Fibroblast of lung (primary cell): ENCODE measurements around the gene PEX14. TPM values are rescaled to one million over a fixed set of nuclear protein-coding genes. Genes with fewer than 3 reads are reported as not detected.

Source experiments
- DNase-seq, 2 donors: peaks; one replicate each; pipeline versions ENCODE4 v3.0.0 to v3.0.0-alpha.2; 2010; ENCODE audit warnings: low read depth in 2 of 2
- H2AFZ ChIP-seq: 2 replicates; pipeline ENCODE4 v1.5.1; 2012; ENCODE audit warnings: low read length, control low read depth, inconsistent platforms
- H3K27ac ChIP-seq: 2 replicates; pipeline ENCODE4 v1.5.1; 2011; ENCODE audit warnings: low read length, control low read depth; ENCODE audit not compliant: insufficient read depth
- H3K27me3 ChIP-seq: 2 replicates; pipeline ENCODE4 v1.5.1; 2011; ENCODE audit warnings: mild to moderate bottlenecking, low read length; ENCODE audit not compliant: control insufficient read depth, insufficient read depth
- H3K36me3 ChIP-seq: 2 replicates; pipeline ENCODE4 v1.5.1; 2011; ENCODE audit warnings: low read length; ENCODE audit not compliant: control insufficient read depth, insufficient read depth
- H3K4me1 ChIP-seq: 2 replicates; pipeline ENCODE4 v1.5.1; 2011; ENCODE audit warnings: low read length; ENCODE audit not compliant: control insufficient read depth, insufficient read depth; ENCODE audit errors: extremely low read depth
- H3K4me2 ChIP-seq: 2 replicates; pipeline ENCODE4 v1.5.1; 2011; ENCODE audit warnings: low read length, control low read depth; ENCODE audit not compliant: insufficient read depth; ENCODE audit errors: extremely low read depth
- H3K4me3 ChIP-seq, 4 experiments: fragments of 200-600 bp in 1 of 4; sonication (generic) in 1 of 4; replicated peaks in 1 of 4; 2 replicates each; pipeline ENCODE4 v1.5.1; 2011 to 2016; ENCODE audit warnings: low read length in 4 of 4, low read depth in 3 of 4, mild to moderate bottlenecking in 3 of 4, control low read depth in 2 of 4, inconsistent platforms in 1 of 4, mixed read lengths in 1 of 4; ENCODE audit not compliant: insufficient read depth in 1 of 4; ENCODE audit errors: control extremely low read depth in 1 of 4
- H3K79me2 ChIP-seq: 2 replicates; pipeline ENCODE4 v1.5.1; 2012; ENCODE audit warnings: mild to moderate bottlenecking, low read length, inconsistent platforms; ENCODE audit not compliant: control insufficient read depth, insufficient read depth
- H3K9ac ChIP-seq: 2 replicates; pipeline ENCODE4 v1.5.1; 2011; ENCODE audit warnings: mild to moderate bottlenecking, low read length, control low read depth; ENCODE audit not compliant: insufficient read depth
- H3K9me3 ChIP-seq: 2 replicates; pipeline ENCODE4 v1.5.1; 2012; ENCODE audit warnings: low read depth, low read length; ENCODE audit not compliant: control insufficient read depth, insufficient read depth
- H4K20me1 ChIP-seq: 2 replicates; pipeline ENCODE4 v1.5.1; 2011; ENCODE audit warnings: low read length; ENCODE audit not compliant: control insufficient read depth, insufficient read depth; ENCODE audit errors: extremely low read depth
- CTCF ChIP-seq, 2 donors: IDR thresholded peaks in 1 of 2; conservative IDR thresholded peaks in 1 of 2; 1 replicate in 1 of 2; 2 replicates in 1 of 2; pipeline ENCODE4 v1.5.1; 2011 to 2012; ENCODE audit warnings: low read length in 2 of 2, control low read depth in 1 of 2, inconsistent platforms in 1 of 2, low read depth in 1 of 2, mild to moderate bottlenecking in 1 of 2
- EZH2 ChIP-seq: IDR thresholded peaks from 2 replicates; pipeline ENCODE4 v1.5.1; 2012; ENCODE audit warnings: low read length, control low read depth, mild to moderate bottlenecking; ENCODE audit errors: missing control alignments
- polyA plus RNA-seq, 2 donors: library from polyadenylated mRNA; depleted of rRNA in 1 of 2; stranded (reverse) in 1 of 2; unstranded in 1 of 2; fragments of >200 nt; gene quantifications; 2 replicates each; pipeline ENCODE4 v1.2.1, GENCODE V29; 2011 to 2012; ENCODE audit warnings: missing spikeins in 1 of 2
- total RNA-seq: library from RNA; depleted of rRNA; stranded (reverse); fragments of >200 nt; gene quantifications from 2 replicates; pipeline ENCODE4 v1.2.1, GENCODE V29; 2014

Gene PEX14
- total and polyA plus RNA-seq, 2 donors (not counting 1 experiment from before 2014, with no cell fraction given): 10.3 to 11.4 TPM

- no peak overlapping the region for H3K27ac ChIP-seq
- no peak for DNase-seq
- no peaks in the 10 kb centered on the region for H4K20me1 ChIP-seq
- no peak overlapping the region for H3K4me2 ChIP-seq
- peaks cover 2% of the 10 kb centered on the region for H3K79me2 ChIP-seq
- no peak overlapping the region for H3K9ac ChIP-seq
- H2AFZ ChIP-seq: no peak overlapping the region
- no peaks in the 10 kb centered on the region for H3K27me3 ChIP-seq
- H3K4me1 ChIP-seq: peaks cover 2% of the 10 kb centered on the region
- no peak overlapping the region for H3K4me3 ChIP-seq
- TF ChIP-seq EZH2: no peak
- TF ChIP-seq CTCF (conservative IDR thresholded peaks at IDR 0.05 in 1 of 2, IDR thresholded peaks at IDR 0.05 in 1 of 2; ENCODE audit: low read depth in 1 of 2, low read length in 2 of 2): no peak
- H3K9me3 ChIP-seq: no peaks in the 10 kb centered on the region
- H3K36me3 ChIP-seq: no peaks in the 10 kb centered on the region
These were observed 40.2 kb upstream of the PEX14 start for GRCh38 chr1:10434590-10434989.

GRCh38 chr1:10437052-10437451, 37.7 kb upstream of the PEX14 start:
- Histone ChIP-seq H3K4me1 (no peaks in the 10 kb centered on the region), H3K9ac (no peak overlapping the region), H2AFZ (no peak overlapping the region), H3K27ac (no peak overlapping the region), H3K27me3 (no peaks in the 10 kb centered on the region), H3K9me3 (no peaks in the 10 kb centered on the region), H3K36me3 (no peaks in the 10 kb centered on the region), H4K20me1 (no peaks in the 10 kb centered on the region), H3K4me3 (no peak overlapping the region), H3K4me2 (no peak overlapping the region), H3K79me2 (no peaks in the 10 kb centered on the region)
- DNase-seq: no peak
- TF ChIP-seq EZH2: no peak

GRCh38 chr1:10438677-10439163, 36.0 kb upstream of the PEX14 start:
- Histone ChIP-seq H4K20me1 (no peaks in the 10 kb centered on the region), H3K27me3 (no peaks in the 10 kb centered on the region), H3K9me3 (no peaks in the 10 kb centered on the region), H3K4me1 (no peaks in the 10 kb centered on the region), H2AFZ (no peak overlapping the region), H3K27ac (no peak overlapping the region), H3K4me3 (no peak overlapping the region), H3K36me3 (no peaks in the 10 kb centered on the region), H3K9ac (no peak overlapping the region), H3K4me2 (no peak overlapping the region), H3K79me2 (no peaks in the 10 kb centered on the region)
- DNase-seq: no peak
- TF ChIP-seq CTCF (conservative IDR thresholded peaks at IDR 0.05 in 1 of 2, IDR thresholded peaks at IDR 0.05 in 1 of 2; ENCODE audit: low read depth in 1 of 2, low read length in 2 of 2): no peak
- TF ChIP-seq EZH2: no peak
